D721Med (cell line): ENCODE results near the gene RNASE12.

ENCODE experiments used
- DNase-seq: peaks from one replicate; pipeline ENCODE4 v3.0.0; 2011; ENCODE audit warnings: low spot score; ENCODE audit not compliant: insufficient read length
- FAIRE-seq: peaks from 2 replicates; lab custom pipeline; 2011; peaks lifted over from hg19 to GRCh38; lab: Jason Lieb, UNC
- TF ChIP-seq, protein P1 (sequence below): IDR thresholded peaks from 2 replicates; pipeline ENCODE4 v1.5.1; 2012; ENCODE audit warnings: mild to moderate bottlenecking, control low read depth; ENCODE audit not compliant: insufficient read depth; ENCODE audit errors: missing control alignments

RNASE12 gene

DNA sequence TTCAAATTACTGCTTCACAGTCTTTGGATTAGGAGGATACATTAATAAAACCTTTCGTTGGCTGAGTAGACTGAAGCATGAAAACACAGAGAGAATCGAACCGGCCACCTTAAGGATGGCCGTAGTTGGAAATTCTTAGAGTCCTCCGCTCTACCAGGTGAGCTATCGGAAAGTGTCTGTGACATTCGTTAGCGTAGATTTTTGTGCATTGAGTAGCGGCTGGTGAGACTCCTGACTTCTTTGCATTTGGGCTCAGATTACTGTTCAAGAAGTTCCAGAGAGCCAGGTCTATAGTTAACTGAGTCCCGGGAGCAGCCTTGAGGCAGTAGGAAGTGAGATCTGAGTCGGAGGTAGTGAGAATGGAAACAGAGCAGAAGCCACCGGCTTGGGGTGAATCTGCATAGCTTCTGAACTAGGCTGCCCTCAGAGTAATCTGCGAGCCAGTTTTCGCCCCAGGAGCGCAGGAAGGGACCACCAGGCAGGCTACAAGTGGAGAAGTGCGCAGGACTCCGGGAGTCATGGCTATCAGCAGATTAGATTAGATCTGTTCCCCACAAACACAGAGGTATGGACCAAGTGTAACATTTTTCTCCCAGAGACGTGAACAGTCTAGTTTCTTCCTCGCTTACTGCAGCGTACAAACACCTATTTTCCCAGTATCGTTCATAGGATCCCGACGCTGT lies 39.3 kb upstream of the RNASE12 start:
- no peak for FAIRE-seq
- TF ChIP-seq, protein P1, sequence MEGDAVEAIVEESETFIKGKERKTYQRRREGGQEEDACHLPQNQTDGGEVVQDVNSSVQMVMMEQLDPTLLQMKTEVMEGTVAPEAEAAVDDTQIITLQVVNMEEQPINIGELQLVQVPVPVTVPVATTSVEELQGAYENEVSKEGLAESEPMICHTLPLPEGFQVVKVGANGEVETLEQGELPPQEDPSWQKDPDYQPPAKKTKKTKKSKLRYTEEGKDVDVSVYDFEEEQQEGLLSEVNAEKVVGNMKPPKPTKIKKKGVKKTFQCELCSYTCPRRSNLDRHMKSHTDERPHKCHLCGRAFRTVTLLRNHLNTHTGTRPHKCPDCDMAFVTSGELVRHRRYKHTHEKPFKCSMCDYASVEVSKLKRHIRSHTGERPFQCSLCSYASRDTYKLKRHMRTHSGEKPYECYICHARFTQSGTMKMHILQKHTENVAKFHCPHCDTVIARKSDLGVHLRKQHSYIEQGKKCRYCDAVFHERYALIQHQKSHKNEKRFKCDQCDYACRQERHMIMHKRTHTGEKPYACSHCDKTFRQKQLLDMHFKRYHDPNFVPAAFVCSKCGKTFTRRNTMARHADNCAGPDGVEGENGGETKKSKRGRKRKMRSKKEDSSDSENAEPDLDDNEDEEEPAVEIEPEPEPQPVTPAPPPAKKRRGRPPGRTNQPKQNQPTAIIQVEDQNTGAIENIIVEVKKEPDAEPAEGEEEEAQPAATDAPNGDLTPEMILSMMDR: no peak
- no peak for DNase-seq

DNA sequence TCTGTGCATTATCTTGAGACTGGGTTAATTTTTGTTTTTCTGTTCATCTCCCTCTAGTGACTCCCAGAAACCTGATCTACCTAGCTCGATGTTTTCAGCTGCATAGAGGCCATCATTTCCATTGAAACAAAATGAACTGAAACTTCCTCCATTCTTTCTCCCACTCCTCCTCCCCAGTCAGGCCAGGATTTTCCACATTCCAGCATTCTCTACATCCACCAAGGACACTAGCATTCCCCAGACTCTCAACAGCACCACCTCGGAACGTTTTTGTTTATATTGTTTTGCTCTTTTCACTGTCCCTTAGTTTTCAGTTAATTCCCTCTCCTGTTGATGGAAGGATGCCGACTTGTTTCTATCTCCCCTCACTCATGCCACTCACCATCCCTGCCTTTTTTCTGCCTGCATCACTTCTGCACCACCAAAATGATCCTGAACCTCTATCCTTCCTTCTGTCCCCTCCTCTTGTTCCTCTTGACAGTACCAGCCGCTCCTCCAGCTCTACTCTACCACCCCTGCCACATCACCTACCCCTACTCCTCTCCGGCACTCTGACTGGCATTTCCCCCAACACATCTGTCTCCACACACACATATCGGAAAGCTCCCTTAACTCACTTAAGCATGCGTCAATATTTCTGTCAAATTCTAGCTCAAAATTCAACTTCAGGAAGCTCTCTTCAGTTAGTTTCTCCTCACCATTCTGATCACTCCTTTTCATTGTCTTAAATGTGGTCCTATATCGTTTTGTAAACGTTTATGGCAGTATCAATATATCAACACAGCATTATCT lies 37.1 kb upstream of the RNASE12 start:
- FAIRE-seq: no peak
- TF ChIP-seq, protein P1: no peak

DNA sequence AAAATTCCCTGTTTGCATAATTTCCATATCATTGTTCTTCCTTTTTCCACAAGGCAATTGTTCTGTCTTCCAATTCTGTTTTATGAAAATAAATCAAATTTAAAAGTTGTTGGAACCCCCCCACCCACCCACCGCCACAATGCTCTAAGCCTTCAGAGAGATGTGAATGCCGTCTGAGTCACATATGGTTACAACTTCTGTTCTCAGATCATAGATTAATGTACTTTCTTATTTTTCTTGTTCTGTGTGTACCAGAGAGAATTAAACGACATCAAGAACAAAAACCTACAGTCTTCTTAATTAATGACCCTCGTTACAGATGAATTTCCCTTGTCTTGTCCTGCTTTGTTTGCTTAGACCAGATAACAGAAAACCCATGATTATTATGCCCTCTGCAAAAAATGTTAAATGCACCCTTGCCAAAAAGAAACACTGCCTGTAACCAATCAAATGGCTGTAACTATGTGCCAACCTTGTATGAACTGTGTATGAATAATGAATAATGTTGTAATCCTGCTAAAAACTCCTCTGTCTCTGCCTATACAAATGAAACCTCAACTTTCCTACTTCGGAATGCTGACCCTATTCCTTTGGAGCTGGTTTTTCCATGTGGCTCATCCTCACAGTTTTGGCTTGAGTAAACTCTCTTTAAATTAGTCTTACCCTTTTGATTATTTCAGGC lies 36.3 kb upstream of the RNASE12 start:
- FAIRE-seq (no peak), DNase-seq (no peak)
- TF ChIP-seq, protein P1: no peak

More for the DNA sequence above, 37.1 kb upstream of the RNASE12 start:
- DNase-seq: no peak

DNA sequence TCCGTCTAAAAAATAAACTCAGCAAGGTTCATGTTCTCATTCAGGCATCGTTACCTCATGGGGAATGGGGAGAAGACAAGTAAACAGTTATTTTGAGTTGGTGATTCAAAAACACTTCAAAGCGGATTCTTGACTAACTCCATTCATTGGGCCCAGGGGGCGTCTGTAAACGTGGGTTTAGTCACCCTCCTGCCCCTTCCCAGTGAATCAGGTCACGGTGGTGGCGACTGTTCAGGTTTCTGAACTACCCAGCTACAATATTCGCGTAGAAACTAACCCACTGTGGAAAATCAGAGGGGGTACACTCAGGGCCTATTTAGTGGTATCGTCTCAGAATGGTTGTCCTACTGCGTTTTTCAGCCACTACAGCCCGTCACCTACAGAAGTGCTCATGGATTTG lies 35.1 kb upstream of the RNASE12 start:
- DNase-seq (no peak), FAIRE-seq (no peak)
- TF ChIP-seq, protein P1: no peak

DNA sequence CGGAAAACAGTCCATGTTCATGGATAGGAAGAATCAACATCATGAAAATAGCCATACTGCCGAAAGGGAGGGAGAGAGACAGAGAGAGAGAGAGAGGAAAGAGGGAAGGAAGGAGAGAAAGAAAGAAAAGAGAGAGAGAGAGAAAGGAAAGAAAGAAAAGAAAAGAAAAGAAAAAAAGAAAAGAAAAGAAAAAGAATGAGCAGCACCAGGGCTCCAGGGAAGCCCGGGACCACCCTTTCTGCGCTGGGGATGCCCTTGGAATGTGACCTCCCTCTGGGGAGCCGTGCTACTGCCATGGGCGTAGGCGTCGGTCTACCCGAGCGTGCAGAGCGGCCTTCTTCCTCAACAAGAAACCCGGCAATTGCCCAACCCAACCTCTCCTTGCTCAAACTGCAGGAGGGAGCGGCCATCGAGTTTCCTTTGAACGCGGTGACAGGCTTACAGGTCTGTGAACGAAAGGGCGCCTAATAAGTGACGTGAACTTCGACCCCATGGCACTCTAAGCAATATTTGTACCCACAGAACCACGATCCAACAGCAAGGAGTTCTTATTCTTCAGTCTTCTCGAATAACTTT lies 33.4 kb upstream of the RNASE12 start:
- no peak for FAIRE-seq
- no peak for DNase-seq
- TF ChIP-seq, protein P1: no peak

DNA sequence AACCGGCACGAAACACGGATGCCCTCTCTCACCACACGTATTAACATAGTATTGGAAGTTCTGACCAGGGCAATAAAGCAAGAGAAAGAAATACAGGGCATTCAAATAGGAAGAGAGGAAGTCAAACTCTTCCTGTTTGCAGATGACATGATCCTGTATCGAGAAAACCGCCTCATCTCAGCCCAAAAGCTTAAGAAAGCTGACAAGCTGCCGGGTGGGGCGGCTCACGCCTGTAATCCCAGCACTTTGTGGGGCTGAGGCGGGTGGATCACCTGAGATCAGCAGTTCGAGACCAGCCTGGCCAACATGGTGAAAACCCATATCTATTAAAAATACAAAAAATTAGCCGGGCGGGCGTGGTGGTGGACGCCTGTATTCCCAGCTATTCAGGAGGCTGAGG lies 32.6 kb upstream of the RNASE12 start:
- TF ChIP-seq, protein P1: no peak
- FAIRE-seq (no peak), DNase-seq (no peak)
